T follicular helper cell (primary cell): ENCODE results near the gene FBXW8.
"Not testable (repeated sequence)": the region's sequence is repeated elsewhere in the genome, so short reads cannot be mapped to it uniquely, and the experiment has no call there.

Experiments used
- DNase-seq: peaks from one replicate; pipeline ENCODE4 v3.0.0-alpha.2; 2020; ENCODE audit warnings: low read depth

FBXW8 gene

GRCh38 chr12:117053597-117054201 lies 142.9 kb downstream of the FBXW8 start:
- no peak for DNase-seq

GRCh38 chr12:117054279-117054678 lies 143.5 kb downstream of the FBXW8 start:
- no peak for DNase-seq

- not testable (repeated sequence) for DNase-seq
These were observed 146.9 kb downstream of the FBXW8 start for GRCh38 chr12:117057626-117058025.

GRCh38 chr12:117058442-117059072 lies 147.8 kb downstream of the FBXW8 start:
- no peak for DNase-seq

- DNase-seq = no peak
These were observed 148.4 kb downstream of the FBXW8 start for GRCh38 chr12:117059156-117059555.

GRCh38 chr12:117060246-117060928 lies 149.6 kb downstream of the FBXW8 start:
- DNase-seq = no peak

GRCh38 chr12:117060929-117061305 lies 150.2 kb downstream of the FBXW8 start:
- no peak for DNase-seq

GRCh38 chr12:117061555-117062079 lies 150.9 kb downstream of the FBXW8 start:
- no peak for DNase-seq

- no peak for DNase-seq
These were observed 152.6 kb downstream of the FBXW8 start for GRCh38 chr12:117063162-117063911.

- DNase-seq = no peak
These were observed 153.3 kb downstream of the FBXW8 start for GRCh38 chr12:117064049-117064448.

- no peak for DNase-seq
These were observed 153.8 kb downstream of the FBXW8 start for GRCh38 chr12:117064596-117064995.

- no peak for DNase-seq
These were observed 156.3 kb downstream of the FBXW8 start for GRCh38 chr12:117067016-117067415.

- DNase-seq = no peak
These were observed 156.9 kb downstream of the FBXW8 start for GRCh38 chr12:117067638-117068037.

GRCh38 chr12:117068492-117068891 lies 157.7 kb downstream of the FBXW8 start:
- no peak for DNase-seq

GRCh38 chr12:117069101-117069797 lies 158.5 kb downstream of the FBXW8 start:
- no peak for DNase-seq

- DNase-seq = no peak
These were observed 159.5 kb downstream of the FBXW8 start for GRCh38 chr12:117069926-117070900.

GRCh38 chr12:117071009-117071408 lies 160.3 kb downstream of the FBXW8 start:
- no peak for DNase-seq

- no peak for DNase-seq
These were observed 161.4 kb downstream of the FBXW8 start for GRCh38 chr12:117072106-117072505.

- DNase-seq = no peak
These were observed 162.2 kb downstream of the FBXW8 start for GRCh38 chr12:117072736-117073490.

GRCh38 chr12:117073611-117074010 lies 162.9 kb downstream of the FBXW8 start:
- no peak for DNase-seq
